Measurements from ENCODE around the gene STARD4. TPM values are rescaled to one million over a fixed set of nuclear protein-coding genes. Genes with fewer than 3 reads are reported as not detected.

STARD4 gene
- total RNA-seq, 4 donors from 2014 or later = 8.5 to 21.3 (median 12.1) TPM

DNA sequence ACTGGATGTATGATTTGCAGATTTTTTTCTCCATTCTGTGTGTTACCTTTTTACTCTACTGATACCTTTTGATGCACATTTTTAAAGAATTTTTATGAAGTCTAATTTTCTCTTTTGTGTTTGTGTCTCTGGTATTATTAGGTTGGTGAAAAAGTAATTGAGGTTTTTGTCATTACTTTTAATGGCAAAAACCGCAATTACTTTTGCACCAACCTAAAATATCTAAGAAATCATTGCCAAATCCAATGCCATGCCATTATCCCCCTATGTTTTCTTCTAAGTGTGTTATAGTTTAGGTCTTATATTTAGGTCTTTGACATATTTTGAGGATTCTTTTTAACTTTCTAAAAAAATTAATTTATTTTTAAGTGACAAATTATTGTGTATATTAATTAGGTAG lies 43.4 kb upstream of the STARD4 start:
- peaks cover 0 to 6% (median 2%) of the 10 kb centered on the region in 4 donors for H3K4me1 ChIP-seq

DNA sequence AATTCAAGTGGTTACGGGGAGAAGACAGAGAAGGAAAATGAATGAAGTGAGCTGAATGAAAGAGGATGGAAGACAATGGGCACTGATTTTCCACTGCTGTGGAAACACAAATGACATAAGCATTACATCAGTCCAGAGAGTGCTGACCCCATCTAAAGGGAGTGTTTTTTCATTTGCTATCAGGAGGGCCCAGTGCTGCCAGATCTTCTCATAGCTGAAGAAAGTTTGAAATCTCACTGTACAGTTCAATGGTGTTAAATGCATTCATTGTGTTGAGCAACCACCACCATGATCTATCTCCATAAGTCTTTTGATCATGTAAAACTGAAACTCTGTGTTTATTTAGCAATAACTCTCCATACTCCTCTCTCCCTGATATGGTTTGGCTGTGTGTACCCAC lies 41.5 kb upstream of the STARD4 start:
- Histone ChIP-seq H3K4me1 (peaks cover 0 to 12% (median 4%) of the 10 kb centered on the region in 4 donors), H3K36me3 (no peaks in the 10 kb centered on the region), H3K9me3 (no peaks in the 10 kb centered on the region), H3K4me3 (no peak overlapping the region), H3K27me3 (no peaks in the 10 kb centered on the region), H3K27ac (no peak overlapping the region)
- 50 to 91% methylated on average over 1 of the region's 1 CpG for WGBS, 2 donors
- no peak for TF ChIP-seq POLR2A (IDR thresholded peaks at IDR 0.05)
- DNase-seq (ENCODE audit: low spot score in 2 of 2) = no peak

More for the DNA sequence above, 43.4 kb upstream of the STARD4 start:
- H3K36me3 ChIP-seq = no peaks in the 10 kb centered on the region
- WGBS, 2 donors = 96 to 98% methylated on average over 1 of the region's 1 CpG
- peaks cover 0 to 13% (median 0%) of the 10 kb centered on the region in 4 donors for H3K9me3 ChIP-seq
- no peak overlapping the region for H3K27ac ChIP-seq
- no peak for DNase-seq (ENCODE audit: low spot score in 2 of 2)
- no peak overlapping the region for H3K4me3 ChIP-seq
- TF ChIP-seq EP300 (IDR thresholded peaks at IDR 0.05) = no peak
- no peak for TF ChIP-seq CTCF (IDR thresholded peaks at IDR 0.05)
- no peak for TF ChIP-seq POLR2A (IDR thresholded peaks at IDR 0.05)
- H3K27me3 ChIP-seq = no peaks in the 10 kb centered on the region

DNA sequence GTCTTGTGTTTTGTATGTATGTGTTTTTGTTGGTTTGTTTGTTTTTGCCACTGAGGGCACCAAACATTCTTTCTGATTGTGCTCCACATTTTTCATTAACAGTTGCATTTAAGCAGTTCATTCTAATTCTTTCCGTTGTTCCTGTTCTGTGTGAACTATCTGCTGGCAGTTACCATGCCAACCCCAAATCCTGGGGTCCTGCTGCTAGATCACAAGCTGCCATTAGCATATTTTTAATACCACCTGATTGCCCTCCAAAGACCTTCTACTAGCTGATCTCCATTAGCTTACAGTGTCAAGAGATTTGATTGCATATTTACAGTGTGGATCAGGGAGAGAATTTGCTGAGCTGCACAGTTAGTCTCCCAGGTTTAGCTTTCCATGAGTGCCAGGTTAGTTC lies 40.6 kb upstream of the STARD4 start:
- Histone ChIP-seq H3K27me3 (no peaks in the 10 kb centered on the region), H3K9me3 (no peaks in the 10 kb centered on the region), H3K4me3 (no peak overlapping the region), H3K4me1 (peaks cover 0 to 12% (median 4%) of the 10 kb centered on the region in 4 donors), H3K36me3 (no peaks in the 10 kb centered on the region), H3K27ac (no peak overlapping the region)
- no peak for DNase-seq (ENCODE audit: low spot score in 2 of 2)
- TF ChIP-seq CTCF (IDR thresholded peaks at IDR 0.05) (no peak), POLR2A (IDR thresholded peaks at IDR 0.05) (no peak), EP300 (IDR thresholded peaks at IDR 0.05) (no peak)
- WGBS, 2 donors = 69 to 81% methylated on average over 1 of the region's 1 CpG

- Histone ChIP-seq H3K27ac (no peak overlapping the region), H3K4me1 (peaks cover 0 to 12% (median 4%) of the 10 kb centered on the region in 4 donors), H3K4me3 (no peak overlapping the region), H3K9me3 (no peaks in the 10 kb centered on the region), H3K36me3 (no peaks in the 10 kb centered on the region), H3K27me3 (no peaks in the 10 kb centered on the region)
- WGBS, 2 donors = 50 to 82% methylated on average over 2 of the region's 2 CpGs
- no peak for TF ChIP-seq POLR2A (IDR thresholded peaks at IDR 0.05)
- no peak for TF ChIP-seq CTCF (IDR thresholded peaks at IDR 0.05)
- no peak for TF ChIP-seq EP300 (IDR thresholded peaks at IDR 0.05)
- DNase-seq (ENCODE audit: low spot score in 2 of 2) = no peak
These were observed 40.2 kb upstream of the STARD4 start for GRCh38 chr5:111552492-111552891.

GRCh38 chr5:111551569-111552275 lies 39.4 kb upstream of the STARD4 start:
- 50 to 55% methylated on average over 7 of the region's 7 CpGs for WGBS, 2 donors
- H3K4me3 ChIP-seq = no peak overlapping the region
- no peak for TF ChIP-seq POLR2A (IDR thresholded peaks at IDR 0.05)
- no peak for TF ChIP-seq CTCF (IDR thresholded peaks at IDR 0.05)
- no peak for TF ChIP-seq EP300 (IDR thresholded peaks at IDR 0.05)
- no peaks in the 10 kb centered on the region for H3K27me3 ChIP-seq
- no peaks in the 10 kb centered on the region for H3K9me3 ChIP-seq
- peaks cover 0 to 12% (median 4%) of the 10 kb centered on the region in 4 donors for H3K4me1 ChIP-seq
- no peak overlapping the region for H3K27ac ChIP-seq
- no peak for DNase-seq (ENCODE audit: low spot score in 2 of 2)
- no peaks in the 10 kb centered on the region for H3K36me3 ChIP-seq

All from tibial nerve (tissue), 4 donors.